CD4-positive, alpha-beta T cell treated with Interleukin-12 subunit alpha and Interleukin-12 subunit beta, for 1 hour (primary cell): ENCODE data around the gene MRFAP1.

Experiments used
- DNase-seq: peaks from one replicate; pipeline ENCODE4 v3.0.0-alpha.2; 2020

MRFAP1 gene

DNA sequence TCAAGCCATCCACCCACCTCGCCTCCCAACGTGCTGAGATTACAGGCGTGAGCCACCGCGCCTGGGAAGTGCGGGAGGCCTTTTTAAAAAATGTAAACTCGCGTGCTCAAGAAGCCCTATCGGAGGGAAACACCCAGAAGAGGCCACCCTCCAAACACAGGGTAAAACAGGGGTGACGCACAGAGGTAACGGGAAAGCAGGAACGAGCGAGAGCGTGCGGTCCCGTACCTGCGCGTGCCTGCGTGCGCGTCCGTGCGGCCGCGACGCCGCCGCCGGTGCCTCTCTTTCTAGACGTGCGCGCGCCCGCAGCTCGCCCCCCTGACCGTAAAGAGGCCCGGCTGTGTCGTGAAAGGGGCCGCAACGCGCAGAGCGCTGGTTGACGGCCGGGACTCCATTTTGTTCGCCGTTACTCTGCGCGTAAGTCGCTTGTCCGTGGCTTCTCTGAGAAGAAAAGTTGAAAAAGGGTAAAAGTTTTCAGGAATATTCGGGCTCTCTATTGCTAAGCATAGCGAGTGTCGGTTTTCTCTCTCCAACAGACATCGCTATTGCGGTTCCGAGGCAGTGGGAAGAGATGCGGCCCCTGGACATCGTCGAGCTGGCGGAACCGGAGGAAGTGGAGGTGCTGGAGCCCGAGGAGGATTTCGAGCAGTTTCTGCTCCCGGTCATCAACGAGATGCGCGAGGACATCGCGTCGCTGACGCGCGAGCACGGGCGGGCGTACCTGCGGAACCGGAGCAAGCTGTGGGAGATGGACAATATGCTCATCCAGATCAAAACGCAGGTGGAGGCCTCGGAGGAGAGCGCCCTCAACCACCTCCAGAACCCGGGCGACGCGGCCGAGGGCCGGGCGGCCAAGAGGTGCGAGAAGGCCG lies at the start of gene MRFAP1:
TSS of gene MRFAP1 (plus strand) at position 394 of the 872 bp plus-strand sequence. CDS start at position 572, 178 bp downstream.
- peak; percentile 95 for DNase-seq

DNA sequence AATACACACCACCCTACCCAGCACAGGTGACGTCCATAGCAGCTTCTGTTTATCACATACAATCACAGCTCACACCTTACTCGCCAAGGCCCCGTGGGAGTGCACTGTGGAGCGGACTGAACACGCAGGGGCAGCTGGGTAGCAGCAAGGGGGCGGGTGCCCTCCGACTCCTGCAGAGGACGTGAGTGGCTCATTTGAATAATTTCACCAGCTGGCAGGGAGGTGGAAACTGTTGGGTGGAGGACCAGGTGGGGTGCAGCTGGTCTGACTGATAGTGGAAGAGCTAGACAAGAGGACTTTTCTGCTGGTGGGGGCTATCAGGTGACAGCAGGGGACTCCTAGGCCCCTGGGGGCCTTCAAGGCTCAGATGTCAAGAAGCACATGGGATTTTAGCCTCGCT lies 49.2 kb upstream of the MRFAP1 start:
- no peak for DNase-seq

DNA sequence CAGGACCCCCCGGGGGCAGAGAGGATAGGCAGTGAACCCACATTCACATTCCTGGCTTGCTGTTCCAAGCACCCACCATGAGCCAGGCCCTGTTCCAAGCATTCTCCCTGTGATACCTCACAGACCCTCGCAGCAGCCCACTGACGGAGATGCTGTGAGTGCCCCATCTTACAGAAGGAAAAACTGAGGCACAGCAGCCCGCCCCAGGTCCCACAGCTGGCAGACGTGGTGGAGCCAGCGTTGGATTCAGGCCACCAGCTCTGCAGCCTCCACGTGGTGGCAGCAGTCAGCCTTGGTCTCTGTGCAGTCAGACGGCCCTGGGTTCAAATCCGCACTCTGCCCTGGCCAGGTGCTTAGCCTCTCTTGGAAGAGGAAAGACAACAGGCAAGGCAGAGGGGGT lies 48.7 kb upstream of the MRFAP1 start:
- no peak for DNase-seq

DNA sequence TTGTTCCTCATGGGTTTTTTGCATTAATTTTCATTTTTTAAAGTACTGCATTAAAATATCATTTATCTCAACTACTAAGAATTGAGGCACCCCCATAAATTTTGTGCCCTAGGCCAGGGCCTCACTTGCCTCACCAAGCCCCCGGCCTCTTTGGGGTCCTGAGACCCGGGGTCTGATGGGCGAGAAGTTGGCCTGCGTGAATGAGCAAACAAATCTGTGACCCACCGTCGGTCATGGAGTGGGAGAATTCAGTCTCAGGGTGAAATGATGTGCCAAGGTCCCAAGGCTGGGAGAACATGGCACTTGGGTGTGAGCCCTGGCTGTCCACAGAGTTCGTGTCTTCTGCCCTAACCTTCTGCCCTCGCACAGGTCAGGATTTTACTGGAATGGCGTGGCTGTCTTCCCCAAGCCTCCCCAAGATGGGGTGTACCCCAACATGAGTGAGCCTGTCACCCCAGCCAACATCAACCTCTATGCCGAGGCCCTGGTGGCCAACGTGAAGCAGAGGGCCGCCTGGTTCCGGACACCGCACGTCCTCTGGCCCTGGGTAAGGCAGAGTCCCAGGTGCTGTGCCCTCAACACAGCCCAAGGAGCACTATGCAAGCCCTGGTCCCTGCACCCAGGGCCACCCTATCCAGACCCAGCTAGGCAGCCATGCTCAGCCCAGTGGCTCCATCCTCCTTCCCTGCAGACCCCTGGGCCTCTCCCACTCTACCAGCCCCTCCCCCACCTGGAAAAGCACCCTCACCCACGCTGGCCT lies 47.5 kb upstream of the MRFAP1 start:
- DNase-seq, result no peak

DNA sequence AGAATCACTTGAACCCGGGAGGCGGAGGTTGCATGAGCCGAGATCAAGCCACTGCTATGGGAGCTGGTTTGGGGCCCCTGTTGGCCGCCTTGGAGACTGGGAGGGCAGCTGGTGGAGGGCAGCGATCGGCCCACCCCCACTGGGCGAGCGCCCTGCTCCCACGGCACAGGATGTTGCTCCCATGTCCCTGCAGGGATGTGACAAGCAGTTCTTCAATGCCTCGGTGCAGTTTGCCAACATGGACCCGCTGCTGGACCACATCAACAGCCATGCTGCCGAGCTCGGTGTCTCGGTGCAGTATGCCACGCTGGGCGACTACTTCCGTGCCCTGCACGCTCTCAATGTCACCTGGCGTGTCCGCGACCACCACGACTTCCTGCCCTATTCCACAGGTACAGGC lies 46.1 kb upstream of the MRFAP1 start:
- DNase-seq, result no peak

DNA sequence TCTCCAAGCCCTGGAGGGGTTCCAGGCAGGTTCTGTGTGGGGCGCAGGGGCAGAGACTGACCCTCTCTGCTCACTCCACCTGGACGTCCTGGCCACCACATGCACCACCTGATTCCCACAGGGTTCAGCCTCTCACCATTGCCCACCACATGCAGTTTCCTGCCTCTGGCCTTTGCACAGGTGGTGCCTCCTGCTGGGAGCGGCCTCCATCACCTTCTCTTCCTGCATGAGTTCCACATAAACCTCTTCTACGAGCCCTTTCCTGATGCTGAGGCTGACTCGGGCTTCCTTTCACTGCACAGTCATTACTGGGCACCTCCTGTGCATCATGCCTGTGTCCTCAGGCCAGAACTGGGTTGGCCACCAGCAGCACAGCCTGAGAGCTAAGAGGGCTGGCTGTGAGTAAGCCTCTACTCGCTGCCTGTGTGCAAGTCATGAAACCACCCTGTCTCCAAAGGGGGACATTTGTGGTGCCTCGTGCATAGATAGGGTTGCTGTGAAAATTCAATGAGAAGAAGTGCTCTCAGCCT lies 45.6 kb upstream of the MRFAP1 start:
- DNase-seq, result no peak

DNA sequence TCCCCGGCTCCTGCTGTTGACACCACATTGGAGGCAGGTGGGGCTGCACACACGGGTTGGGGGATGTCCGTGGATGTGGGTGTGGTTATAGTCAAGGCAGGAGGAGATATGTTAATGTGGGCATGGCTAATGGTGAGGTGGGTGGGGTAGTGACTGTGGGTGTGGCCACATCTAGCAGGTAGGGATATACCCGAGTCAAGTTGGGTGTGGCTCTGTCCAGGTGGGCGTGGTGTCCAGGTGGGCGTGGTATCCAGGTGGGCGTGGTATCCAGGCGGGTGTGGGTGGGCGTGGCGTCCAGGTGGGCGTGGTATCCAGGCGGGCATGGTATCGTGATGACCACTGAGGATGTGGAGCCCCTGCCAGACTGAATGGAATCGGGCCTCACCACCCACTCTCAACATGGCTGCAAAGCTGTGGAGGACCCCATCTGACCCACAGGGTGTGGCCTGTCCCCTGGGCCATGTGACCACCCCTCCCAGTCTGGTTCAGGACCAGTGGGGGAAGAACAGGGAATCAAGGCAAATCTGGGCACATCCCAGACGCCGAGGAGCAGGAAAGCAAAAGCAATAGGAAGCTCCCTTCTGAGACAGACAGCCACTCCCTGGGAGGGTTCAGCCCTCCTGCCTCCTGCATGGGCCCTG lies 44.5 kb upstream of the MRFAP1 start:
- no peak for DNase-seq

DNA sequence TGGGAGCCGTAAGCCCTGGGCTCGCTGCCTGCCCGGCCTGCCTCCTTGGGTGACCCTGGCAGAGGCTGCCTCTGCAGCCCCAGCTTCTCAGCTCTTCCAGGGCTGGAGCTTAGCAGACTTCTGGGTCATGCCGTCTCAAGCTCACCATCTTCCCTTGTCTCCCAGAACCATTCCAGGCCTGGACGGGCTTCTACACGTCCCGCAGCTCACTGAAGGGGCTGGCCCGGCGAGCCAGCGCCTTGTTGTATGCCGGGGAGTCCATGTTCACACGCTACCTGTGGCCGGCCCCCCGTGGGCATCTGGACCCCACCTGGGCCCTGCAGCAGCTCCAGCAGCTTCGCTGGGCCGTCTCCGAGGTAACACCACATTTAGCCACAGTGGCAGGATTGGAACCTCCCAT lies 43.5 kb upstream of the MRFAP1 start:
- no peak for DNase-seq

DNA sequence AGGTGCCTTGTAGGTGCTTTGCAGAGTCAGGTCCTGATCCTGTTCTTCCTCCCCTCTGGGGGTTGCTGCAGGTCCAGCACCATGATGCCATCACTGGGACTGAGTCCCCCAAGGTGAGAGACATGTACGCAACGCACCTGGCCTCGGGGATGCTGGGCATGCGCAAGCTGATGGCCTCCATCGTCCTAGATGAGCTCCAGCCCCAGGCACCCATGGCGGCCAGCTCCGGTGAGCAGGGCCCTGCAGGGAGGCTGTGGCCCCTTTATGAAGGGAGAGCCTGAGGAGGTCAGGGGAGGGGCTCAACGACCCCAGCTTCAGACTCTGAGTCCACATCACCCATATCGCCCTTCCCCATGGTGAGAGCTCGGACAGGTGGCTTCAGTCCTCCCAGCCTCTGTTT lies 42.4 kb upstream of the MRFAP1 start:
- DNase-seq, result no peak

DNA sequence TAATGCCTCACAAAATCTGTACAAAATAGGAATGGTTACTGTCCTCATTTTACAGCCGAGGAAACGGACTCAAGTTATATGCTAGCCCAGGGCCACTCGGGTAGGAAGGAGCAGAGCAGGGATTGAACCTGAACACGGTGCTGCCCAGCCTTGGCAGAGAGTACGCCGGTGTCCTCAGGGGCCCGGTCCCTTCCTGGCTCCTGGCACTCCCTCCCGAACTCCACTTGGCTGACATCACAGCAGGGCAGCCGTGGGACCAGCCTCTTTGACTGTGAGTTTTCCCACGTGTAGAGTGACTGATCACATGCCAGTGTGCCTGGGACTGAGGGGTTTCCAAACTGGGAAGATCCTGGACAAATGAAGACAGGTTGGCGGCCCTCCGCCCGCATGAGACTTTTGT lies 41.8 kb upstream of the MRFAP1 start:
- DNase-seq, result no peak

DNA sequence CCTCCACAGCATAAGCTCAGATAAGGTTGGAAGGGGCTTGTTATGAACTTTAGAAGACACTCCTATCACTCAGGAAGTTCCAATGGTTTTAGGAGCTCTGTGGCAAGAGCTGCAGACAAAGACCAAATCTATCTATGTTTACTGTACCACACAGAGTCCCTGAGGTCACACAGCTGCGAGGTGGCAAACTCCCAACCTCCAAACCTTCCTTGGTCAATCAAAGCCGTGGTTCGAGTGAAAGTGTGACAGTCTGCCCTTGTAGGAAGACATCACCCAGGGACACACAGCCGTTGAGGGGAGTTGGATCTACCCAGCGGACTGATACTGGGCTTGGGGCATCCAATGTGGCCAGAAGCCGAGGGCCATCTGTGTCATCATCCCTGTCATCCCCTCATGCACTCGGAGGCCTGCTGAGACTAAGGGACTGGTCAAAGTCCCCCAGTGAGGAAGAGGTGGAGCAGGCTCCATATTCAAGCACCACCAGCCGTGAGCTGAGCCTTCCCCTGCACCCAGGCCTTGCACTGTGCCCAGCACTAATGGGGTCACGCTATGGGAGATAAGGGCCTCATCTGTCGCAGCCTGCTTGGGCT lies 38.7 kb upstream of the MRFAP1 start:
- DNase-seq, result no peak

DNA sequence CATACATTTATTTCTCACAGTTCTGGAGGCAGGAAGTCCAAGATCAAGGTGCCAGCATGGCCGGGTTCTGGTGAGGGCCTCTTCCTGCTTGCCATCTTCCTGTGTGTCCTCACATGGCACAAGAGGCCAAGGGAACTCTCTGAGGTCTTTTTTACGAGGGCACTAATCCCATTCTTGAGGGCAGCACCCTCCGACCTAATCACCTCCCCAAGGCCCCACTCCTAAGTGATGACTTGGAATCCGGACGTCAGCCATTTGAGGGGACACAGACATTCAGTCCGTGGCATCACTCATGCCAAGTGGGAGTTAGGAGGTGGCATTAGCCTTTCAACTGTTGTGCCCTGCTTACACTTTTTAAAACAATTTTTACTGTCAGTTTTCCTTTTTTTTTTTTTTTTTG lies 38.2 kb upstream of the MRFAP1 start:
- DNase-seq, result no peak

DNA sequence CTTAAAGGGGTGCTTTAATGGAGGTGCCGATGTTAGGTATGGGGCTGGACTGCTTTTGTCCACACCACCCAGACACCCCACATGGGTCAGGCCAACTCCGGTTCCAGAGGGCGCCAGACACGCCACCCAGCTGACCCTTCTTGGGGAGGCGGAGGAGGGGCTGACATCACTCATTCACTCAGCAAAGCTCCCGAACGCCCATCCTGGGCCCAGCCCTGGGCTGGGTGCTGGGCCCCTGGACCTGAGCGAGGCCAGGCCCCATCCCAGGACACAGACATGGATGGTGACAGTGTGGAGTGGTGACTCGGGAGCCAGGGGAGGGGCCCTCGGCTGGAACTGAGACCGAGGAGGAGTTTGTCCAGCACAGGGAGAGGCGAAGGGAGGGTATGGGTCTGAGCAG lies 37.4 kb upstream of the MRFAP1 start:
- DNase-seq, result no peak

DNA sequence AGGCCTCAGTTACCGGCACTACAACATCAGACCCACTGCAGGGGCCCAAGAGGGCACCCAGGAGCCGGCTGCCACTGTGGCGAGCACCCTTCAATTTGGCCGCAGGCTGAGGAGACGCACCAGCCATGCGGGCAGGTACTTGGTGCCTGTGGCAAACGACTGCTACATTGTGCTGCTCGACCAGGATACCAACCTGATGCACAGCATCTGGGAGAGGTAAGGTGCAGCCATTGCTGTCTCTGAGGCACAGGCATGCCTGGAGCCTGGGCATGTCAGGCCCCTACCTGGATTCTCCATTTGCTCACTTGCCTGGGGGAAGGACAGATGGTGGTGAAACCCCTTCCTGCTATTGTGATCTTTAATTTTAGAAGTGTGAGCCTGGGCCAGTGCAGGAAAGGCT lies 35.4 kb upstream of the MRFAP1 start:
- DNase-seq, result no peak

DNA sequence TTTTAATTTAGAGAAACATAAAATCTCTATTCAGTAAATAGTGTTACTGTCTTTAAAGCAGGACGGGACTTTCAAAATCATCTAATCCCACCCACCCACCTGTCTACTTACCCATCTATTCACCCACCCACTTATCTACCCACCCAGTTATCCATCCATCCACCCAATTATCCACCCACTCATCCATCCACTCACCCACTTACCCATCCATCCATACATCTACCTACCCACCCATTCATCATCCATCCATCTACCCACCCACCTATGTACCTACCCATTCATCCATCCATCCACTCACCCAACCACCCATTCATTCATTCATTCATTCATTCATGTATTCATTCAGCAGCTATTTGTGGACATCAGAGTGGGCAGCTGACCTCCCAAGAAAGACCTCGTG lies 34.9 kb upstream of the MRFAP1 start:
- DNase-seq, result no peak

DNA sequence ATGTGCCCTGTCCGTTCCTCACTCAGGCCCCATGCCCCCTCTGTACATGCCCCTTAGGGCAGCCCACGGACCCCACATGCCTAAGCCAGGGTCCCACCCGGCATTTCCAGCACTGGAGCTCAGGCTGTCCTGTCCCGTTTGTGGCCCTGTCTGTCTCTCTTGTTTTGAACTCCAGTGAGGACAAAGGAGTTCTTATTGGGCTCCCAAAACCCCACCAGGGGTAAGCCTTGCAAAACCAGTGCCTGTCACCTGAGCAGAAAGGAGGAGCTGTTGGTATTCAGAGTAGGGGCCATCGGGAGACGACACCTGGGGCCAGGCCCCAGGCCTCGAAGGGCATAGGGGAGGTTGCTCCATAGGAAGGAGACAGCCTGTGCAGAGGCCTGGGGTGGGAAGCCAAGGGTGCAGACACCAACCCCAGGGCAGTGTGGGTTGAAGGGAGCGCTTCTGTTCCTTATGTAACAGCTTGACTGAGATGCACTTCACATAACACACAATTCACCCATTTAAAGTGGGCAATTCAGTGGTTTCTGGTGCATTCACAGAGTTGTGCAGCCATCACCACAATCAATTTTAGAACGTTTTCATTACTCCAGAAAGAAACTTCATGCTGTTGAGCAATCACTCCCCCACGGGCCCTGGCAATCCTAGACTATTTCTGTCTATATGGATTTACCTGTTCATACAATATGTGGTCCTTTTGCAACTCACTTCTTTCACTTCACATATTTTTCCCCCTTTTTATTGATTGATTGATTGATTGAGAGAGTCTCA lies 33.8 kb upstream of the MRFAP1 start:
- no peak for DNase-seq

DNA sequence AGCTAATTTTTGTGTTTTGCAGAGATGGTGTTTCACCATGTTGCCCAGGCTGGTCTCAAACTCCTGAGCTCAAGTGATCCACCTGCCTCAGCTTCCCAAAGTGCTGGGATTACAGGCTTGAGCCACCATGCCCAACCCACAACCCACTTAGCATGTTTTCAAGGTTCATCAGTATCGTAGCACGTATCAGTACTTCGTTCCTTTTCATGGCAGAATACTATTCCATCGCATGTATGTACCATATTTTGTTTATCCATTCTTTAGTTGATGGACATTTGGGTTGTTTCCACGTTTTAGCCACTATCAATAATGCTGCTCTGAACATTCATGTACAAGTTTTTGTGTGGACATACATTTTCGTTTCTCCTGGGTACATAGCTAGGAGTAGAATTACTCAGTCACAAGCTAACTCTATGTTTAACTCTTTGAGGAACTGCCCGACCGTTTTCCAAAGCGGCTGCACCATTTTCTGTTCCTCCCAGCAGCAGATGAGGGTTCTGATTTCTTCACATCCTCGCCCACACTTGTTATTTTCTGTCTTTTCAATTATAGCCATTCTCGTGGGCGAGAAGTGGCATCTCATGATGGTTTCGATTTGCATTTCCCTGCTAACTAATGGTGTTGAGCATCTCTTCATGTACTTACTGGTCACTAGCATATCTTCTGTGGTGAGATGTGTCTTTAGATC lies 33.0 kb upstream of the MRFAP1 start:
- DNase-seq, result no peak

DNA sequence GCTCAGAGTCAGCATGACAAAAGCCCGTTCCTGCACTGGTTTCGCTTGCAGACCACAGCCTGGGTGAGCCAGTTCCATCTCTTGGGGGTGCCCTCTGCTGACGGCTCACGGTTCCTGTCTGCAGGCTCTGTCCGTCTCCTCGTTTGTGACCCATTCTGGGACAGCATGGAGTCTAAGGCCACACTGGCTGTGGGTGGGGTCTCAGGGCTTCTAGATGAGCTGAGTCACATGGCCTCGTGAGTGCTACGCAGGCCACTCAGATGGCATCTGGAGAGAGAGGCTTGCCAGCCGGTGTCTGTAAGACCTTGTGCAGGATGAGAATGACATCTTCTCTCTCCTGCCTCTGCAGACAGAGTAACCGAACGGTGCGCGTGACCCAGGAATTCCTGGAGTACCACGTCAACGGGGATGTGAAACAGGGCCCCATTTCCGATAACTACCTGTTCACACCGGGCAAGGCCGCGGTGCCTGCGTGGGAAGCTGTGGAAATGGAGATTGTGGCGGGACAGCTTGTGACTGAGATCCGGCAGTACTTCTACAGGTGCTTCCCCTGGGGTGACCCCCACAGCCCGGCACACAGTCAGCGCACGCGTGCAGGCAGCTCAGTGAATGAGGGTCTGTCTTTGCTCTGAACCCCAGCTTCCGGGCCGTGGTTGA lies 31.6 kb upstream of the MRFAP1 start:
- no peak for DNase-seq

DNA sequence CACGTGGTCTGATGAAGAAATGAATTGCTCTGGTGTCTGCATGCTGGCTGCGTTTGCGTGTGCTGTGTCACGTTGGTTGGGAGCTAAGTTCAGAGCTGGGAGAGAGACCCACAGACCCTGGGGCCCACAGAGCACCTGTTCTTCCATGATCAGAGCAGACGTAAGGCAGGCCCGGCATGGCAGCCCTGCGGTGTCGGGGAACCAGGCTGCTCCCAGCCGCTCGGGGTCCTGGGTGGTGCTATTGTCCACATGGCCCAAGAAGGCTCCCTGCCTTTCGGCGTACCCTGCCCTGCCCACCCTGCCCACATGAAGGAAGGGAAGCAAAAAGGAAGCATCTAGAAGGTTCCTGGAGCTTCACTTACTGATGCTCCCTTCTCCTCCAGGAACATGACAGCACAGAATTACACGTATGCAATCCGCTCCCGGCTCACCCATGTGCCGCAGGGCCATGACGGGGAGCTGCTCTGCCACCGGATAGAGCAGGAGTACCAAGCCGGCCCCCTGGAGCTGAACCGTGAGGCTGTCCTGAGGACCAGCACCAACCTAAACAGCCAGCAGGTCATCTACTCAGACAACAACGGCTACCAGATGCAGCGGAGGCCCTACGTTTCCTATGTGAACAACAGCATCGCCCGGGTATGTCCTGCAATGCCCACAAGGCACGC lies 30.9 kb upstream of the MRFAP1 start:
- no peak for DNase-seq

DNA sequence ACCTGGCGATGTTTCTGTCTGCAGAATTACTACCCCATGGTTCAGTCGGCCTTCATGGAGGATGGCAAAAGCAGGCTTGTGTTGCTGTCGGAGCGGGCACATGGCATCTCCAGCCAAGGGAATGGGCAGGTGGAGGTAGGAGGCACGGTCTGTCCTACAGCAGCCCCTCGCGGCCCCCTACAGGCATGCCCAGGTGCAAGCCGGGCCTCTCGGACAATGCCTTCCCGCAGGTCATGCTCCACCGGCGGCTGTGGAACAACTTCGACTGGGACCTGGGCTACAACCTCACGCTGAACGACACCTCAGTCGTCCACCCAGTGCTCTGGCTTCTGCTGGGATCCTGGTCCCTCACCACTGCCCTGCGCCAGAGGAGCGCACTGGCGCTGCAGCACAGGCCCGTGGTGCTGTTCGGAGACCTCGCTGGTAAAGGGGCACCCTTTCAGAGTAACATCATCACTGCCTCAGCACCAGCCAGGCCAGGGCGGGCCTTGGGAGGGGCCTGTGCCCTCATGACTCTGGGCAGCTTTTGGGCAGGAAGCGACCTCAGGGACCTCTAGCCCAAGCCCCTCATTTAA lies 29.5 kb upstream of the MRFAP1 start:
- no peak for DNase-seq
